Umbilical cord (tissue), 2 donors: ENCODE data around the gene DNAJC6. TPM values are rescaled to one million over a fixed set of nuclear protein-coding genes. Genes with fewer than 3 reads are reported as not detected.
A peak's percentile ranks its signal among the peaks of the same experiment; 100 is the strongest.
"Not testable (repeated sequence)": the region's sequence is repeated elsewhere in the genome, so short reads cannot be mapped to it uniquely, and the experiment has no call there.

Source experiments
- DNase-seq: peaks from one replicate; pipeline ENCODE4 v3.0.0-alpha.2; 2015; ENCODE audit warnings: low spot score
- total RNA-seq: library from RNA; depleted of rRNA; stranded (reverse); fragments of >200 nt; gene quantifications from one replicate; pipeline ENCODE4 v1.2.3, GENCODE V29; 2014; ENCODE audit warnings: low replicate concordance; ENCODE audit not compliant: insufficient read depth

Gene DNAJC6
- total RNA-seq, result 4.1 TPM

- DNase-seq, result peak; percentile 81
Measured at GRCh38 chr1:65309304-65310077, at the start of gene DNAJC6. Gene DNAJC6 (plus strand): TSS chr1:65309543. CDS start chr1:65309746, 203 bp downstream.

GRCh38 chr1:65259816-65260215, 49.5 kb upstream of the DNAJC6 start:
- DNase-seq, result no peak

- DNase-seq, result peak; percentile 21
Measured at GRCh38 chr1:65260851-65261473, 48.4 kb upstream of the DNAJC6 start.

- no peak for DNase-seq
Measured at GRCh38 chr1:65263286-65263685, 46.1 kb upstream of the DNAJC6 start.

GRCh38 chr1:65264197-65264929, 45.0 kb upstream of the DNAJC6 start:
- peak; percentile 65 for DNase-seq

GRCh38 chr1:65265296-65265650, 44.1 kb upstream of the DNAJC6 start:
- DNase-seq, result no peak

- DNase-seq, result peak; percentile 57
Measured at GRCh38 chr1:65265651-65266351, 43.5 kb upstream of the DNAJC6 start.

GRCh38 chr1:65266476-65266875, 42.9 kb upstream of the DNAJC6 start:
- DNase-seq, result no peak

GRCh38 chr1:65267271-65267670, 42.1 kb upstream of the DNAJC6 start:
- DNase-seq, result peak; percentile 29

- no peak for DNase-seq
Measured at GRCh38 chr1:65267683-65268082, 41.7 kb upstream of the DNAJC6 start.

- DNase-seq, result no peak
Measured at GRCh38 chr1:65269612-65270011, 39.7 kb upstream of the DNAJC6 start.

GRCh38 chr1:65276197-65276939, 33.0 kb upstream of the DNAJC6 start:
- DNase-seq, result no peak

- DNase-seq, result peak; percentile 18
Measured at GRCh38 chr1:65277605-65278347, 31.6 kb upstream of the DNAJC6 start.

- no peak for DNase-seq
Measured at GRCh38 chr1:65278376-65279069, 30.8 kb upstream of the DNAJC6 start.

- no peak for DNase-seq
Measured at GRCh38 chr1:65279070-65279779, 30.1 kb upstream of the DNAJC6 start.

- DNase-seq, result no peak
Measured at GRCh38 chr1:65281846-65282245, 27.5 kb upstream of the DNAJC6 start.

GRCh38 chr1:65284229-65284628, 25.1 kb upstream of the DNAJC6 start:
- no peak for DNase-seq

- DNase-seq, result no peak
Measured at GRCh38 chr1:65289449-65289848, 19.9 kb upstream of the DNAJC6 start.

- not testable (repeated sequence) for DNase-seq
Measured at GRCh38 chr1:65291818-65292217, 17.5 kb upstream of the DNAJC6 start.
